ENCODE data around the gene SSH2. TPM values are rescaled to one million over a fixed set of nuclear protein-coding genes. Genes with fewer than 3 reads are reported as not detected.

The SSH2 gene
- polyA plus RNA-seq, 1 donor from 2014 or later: 16.6 TPM

DNA sequence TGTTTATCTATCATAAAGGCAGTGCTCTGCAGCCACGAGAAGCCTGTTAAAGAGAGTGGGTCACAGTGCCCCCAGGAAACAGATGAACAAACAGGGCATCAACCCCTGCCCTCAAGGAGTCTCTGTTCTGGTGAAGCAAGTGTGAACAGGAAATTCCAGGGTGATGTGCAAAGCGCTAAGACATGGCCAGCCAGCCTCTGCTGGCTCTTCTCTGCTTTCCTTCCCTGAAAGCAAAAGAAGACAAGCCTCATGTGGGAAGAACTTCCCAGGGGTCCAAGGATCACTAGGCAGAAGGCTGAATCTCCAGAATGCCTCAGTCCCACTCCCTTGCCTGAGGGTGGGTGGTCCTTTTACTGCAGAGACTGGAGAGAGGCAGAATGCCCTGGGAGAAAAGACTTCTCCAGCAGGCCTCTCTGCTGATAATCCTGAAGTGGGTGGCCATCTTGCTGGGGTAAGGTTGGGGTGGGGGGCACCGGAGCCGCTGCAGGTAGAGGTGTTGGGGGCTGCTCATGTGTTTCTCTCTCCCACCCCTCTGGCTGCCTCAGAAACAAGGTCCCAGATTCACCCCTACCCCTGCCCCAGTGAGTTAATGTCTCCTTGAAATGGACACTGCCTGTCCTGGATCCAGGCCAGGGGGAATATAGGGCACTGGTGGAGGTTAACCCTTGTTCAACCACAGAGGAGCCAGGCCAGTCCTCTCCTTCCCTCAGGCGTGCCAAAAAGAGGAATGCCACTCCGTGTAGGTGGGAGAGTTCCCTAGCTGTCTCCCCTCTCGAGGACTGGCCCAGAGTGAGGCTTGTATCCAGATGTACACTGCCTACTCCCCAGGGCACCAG, 334.7 kb downstream of the SSH2 start:
- peak overlapping the region; percentile 91 for H3K4me2 ChIP-seq (ENCODE audit: low read length)
- TF ChIP-seq MXI1 (conservative IDR thresholded peaks at IDR 0.05; ENCODE audit: poor library complexity, severe bottlenecking): no peak
- TF ChIP-seq SMC3 (conservative IDR thresholded peaks at IDR 0.05; ENCODE audit: poor library complexity): no peak
- TF ChIP-seq, protein P1, sequence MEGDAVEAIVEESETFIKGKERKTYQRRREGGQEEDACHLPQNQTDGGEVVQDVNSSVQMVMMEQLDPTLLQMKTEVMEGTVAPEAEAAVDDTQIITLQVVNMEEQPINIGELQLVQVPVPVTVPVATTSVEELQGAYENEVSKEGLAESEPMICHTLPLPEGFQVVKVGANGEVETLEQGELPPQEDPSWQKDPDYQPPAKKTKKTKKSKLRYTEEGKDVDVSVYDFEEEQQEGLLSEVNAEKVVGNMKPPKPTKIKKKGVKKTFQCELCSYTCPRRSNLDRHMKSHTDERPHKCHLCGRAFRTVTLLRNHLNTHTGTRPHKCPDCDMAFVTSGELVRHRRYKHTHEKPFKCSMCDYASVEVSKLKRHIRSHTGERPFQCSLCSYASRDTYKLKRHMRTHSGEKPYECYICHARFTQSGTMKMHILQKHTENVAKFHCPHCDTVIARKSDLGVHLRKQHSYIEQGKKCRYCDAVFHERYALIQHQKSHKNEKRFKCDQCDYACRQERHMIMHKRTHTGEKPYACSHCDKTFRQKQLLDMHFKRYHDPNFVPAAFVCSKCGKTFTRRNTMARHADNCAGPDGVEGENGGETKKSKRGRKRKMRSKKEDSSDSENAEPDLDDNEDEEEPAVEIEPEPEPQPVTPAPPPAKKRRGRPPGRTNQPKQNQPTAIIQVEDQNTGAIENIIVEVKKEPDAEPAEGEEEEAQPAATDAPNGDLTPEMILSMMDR (IDR thresholded peaks at IDR 0.05; ENCODE audit: poor library complexity, severe bottlenecking): no peak
- no peak for TF ChIP-seq RAD21 (conservative IDR thresholded peaks at IDR 0.05)
- TF ChIP-seq POLR2AphosphoS5 (IDR thresholded peaks at IDR 0.05): no peak
- TF ChIP-seq, protein P2, sequence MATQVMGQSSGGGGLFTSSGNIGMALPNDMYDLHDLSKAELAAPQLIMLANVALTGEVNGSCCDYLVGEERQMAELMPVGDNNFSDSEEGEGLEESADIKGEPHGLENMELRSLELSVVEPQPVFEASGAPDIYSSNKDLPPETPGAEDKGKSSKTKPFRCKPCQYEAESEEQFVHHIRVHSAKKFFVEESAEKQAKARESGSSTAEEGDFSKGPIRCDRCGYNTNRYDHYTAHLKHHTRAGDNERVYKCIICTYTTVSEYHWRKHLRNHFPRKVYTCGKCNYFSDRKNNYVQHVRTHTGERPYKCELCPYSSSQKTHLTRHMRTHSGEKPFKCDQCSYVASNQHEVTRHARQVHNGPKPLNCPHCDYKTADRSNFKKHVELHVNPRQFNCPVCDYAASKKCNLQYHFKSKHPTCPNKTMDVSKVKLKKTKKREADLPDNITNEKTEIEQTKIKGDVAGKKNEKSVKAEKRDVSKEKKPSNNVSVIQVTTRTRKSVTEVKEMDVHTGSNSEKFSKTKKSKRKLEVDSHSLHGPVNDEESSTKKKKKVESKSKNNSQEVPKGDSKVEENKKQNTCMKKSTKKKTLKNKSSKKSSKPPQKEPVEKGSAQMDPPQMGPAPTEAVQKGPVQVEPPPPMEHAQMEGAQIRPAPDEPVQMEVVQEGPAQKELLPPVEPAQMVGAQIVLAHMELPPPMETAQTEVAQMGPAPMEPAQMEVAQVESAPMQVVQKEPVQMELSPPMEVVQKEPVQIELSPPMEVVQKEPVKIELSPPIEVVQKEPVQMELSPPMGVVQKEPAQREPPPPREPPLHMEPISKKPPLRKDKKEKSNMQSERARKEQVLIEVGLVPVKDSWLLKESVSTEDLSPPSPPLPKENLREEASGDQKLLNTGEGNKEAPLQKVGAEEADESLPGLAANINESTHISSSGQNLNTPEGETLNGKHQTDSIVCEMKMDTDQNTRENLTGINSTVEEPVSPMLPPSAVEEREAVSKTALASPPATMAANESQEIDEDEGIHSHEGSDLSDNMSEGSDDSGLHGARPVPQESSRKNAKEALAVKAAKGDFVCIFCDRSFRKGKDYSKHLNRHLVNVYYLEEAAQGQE (IDR thresholded peaks at IDR 0.05; ENCODE audit: borderline replicate concordance): no peak
- no peak for TF ChIP-seq EZH2 (IDR thresholded peaks at IDR 0.05; ENCODE audit: borderline replicate concordance, insufficient read depth, low read length, poor library complexity, severe bottlenecking)
- no peak for TF ChIP-seq TAF1 (IDR thresholded peaks at IDR 0.05; ENCODE audit: low read depth)
- TF ChIP-seq EP300 (conservative IDR thresholded peaks at IDR 0.05; ENCODE audit: poor library complexity, severe bottlenecking): no peak
- no peaks in the 10 kb centered on the region for H3K36me3 ChIP-seq (ENCODE audit: insufficient read depth, low read length)
- H3K4me3 ChIP-seq (ENCODE audit: low read length): peak overlapping the region; percentile 91
- H2AFZ ChIP-seq (ENCODE audit: low read depth, low read length): no peak overlapping the region
- peaks cover 2% of the 10 kb centered on the region for H3F3A ChIP-seq (ENCODE audit: insufficient read depth, low read length, poor library complexity, severe bottlenecking)
- H4K20me1 ChIP-seq (ENCODE audit: insufficient read depth): peaks cover 11% of the 10 kb centered on the region
- H3K9ac ChIP-seq (ENCODE audit: low read length): no peak overlapping the region
- H3K9me3 ChIP-seq (ENCODE audit: low read length): no peaks in the 10 kb centered on the region
- no peak overlapping the region for H3K27ac ChIP-seq (ENCODE audit: low read length)
- H3K9me2 ChIP-seq (ENCODE audit: insufficient read depth, low read length): no peaks in the 10 kb centered on the region
- peaks cover 39% of the 10 kb centered on the region for H3K79me2 ChIP-seq (replicated peaks; ENCODE audit: insufficient read depth, low read length)
- H3K27me3 ChIP-seq (ENCODE audit: insufficient read depth, low read depth, low read length): no peaks in the 10 kb centered on the region

GRCh38 chr17:29594519-29595090, 335.4 kb downstream of the SSH2 start:
- Histone ChIP-seq H3K79me2 (replicated peaks; ENCODE audit: insufficient read depth, low read length) (peaks cover 39% of the 10 kb centered on the region), H3K9ac (ENCODE audit: low read length) (peak overlapping the region; percentile 82), H2AFZ (ENCODE audit: low read depth, low read length) (peak overlapping the region; percentile 21), H3F3A (ENCODE audit: insufficient read depth, low read length, poor library complexity, severe bottlenecking) (peaks cover 2% of the 10 kb centered on the region), H3K27me3 (ENCODE audit: insufficient read depth, low read depth, low read length) (no peaks in the 10 kb centered on the region), H3K9me3 (ENCODE audit: low read length) (no peaks in the 10 kb centered on the region), H4K20me1 (ENCODE audit: insufficient read depth) (peaks cover 11% of the 10 kb centered on the region), H3K4me2 (ENCODE audit: low read length) (peak overlapping the region; percentile 91), H3K9me2 (ENCODE audit: insufficient read depth, low read length) (no peaks in the 10 kb centered on the region), H3K4me3 (ENCODE audit: low read length) (peak overlapping the region; percentile 91), H3K36me3 (ENCODE audit: insufficient read depth, low read length) (no peaks in the 10 kb centered on the region), H3K27ac (ENCODE audit: low read length) (no peak overlapping the region)
- TF ChIP-seq TAF1 (IDR thresholded peaks at IDR 0.05; ENCODE audit: low read depth): no peak
- TF ChIP-seq, protein P1 (IDR thresholded peaks at IDR 0.05; ENCODE audit: poor library complexity, severe bottlenecking): peak; percentile 8

Data from neural cell (in vitro differentiated cells).